Panc1 (cell line): Measurements from ENCODE around the gene SNRNP27.

ENCODE experiments used
- TCF7L2 ChIP-seq: IDR thresholded peaks from 2 replicates; pipeline ENCODE4 v1.6.1; 2011; ENCODE audit warnings: mild to moderate bottlenecking, low read depth, low read length, inconsistent platforms
- TF ChIP-seq, protein P1 (sequence below): fragments of 450-650 bp; IDR thresholded peaks from 2 replicates; pipeline ENCODE4 v1.5.1; 2017; ENCODE audit warnings: mild to moderate bottlenecking

DNA sequence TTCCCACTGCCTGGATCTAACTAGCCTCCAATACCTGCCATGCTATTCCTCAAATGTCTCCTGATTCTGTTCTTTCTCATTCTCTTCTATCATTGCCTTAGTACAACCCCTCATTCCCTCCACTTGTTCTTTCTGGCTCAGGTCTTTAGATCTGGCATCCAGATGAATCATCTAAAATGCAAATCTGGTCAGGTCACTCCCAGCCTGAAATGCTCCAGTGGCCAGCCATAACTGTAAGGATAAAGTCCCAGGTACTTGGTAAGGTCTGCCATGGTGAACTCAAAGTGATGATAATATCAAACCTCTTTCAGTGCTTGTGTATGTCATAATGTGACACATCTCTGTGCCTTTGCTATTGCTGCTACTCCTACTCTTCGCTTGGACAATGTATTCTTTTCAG lies 2.9 kb upstream of the SNRNP27 start:
- TF ChIP-seq, protein P1, sequence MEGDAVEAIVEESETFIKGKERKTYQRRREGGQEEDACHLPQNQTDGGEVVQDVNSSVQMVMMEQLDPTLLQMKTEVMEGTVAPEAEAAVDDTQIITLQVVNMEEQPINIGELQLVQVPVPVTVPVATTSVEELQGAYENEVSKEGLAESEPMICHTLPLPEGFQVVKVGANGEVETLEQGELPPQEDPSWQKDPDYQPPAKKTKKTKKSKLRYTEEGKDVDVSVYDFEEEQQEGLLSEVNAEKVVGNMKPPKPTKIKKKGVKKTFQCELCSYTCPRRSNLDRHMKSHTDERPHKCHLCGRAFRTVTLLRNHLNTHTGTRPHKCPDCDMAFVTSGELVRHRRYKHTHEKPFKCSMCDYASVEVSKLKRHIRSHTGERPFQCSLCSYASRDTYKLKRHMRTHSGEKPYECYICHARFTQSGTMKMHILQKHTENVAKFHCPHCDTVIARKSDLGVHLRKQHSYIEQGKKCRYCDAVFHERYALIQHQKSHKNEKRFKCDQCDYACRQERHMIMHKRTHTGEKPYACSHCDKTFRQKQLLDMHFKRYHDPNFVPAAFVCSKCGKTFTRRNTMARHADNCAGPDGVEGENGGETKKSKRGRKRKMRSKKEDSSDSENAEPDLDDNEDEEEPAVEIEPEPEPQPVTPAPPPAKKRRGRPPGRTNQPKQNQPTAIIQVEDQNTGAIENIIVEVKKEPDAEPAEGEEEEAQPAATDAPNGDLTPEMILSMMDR: no peak
- no peak for TF ChIP-seq TCF7L2
